Esophagus muscularis mucosa (tissue), 4 donors: ENCODE measurements around the gene SLC6A8. TPM values are rescaled to one million over a fixed set of nuclear protein-coding genes. Genes with fewer than 3 reads are reported as not detected.
A peak's percentile ranks its signal among the peaks of the same experiment; 100 is the strongest.

Experiments
- DNase-seq: peaks from one replicate; pipeline ENCODE4 v3.0.0-alpha.2; 2017; ENCODE audit errors: extremely low spot score
- H3K27ac ChIP-seq, 4 donors: fragments of 200-600 bp; sonication (generic); replicated peaks in 1 of 4; 1 replicate in 3 of 4; 2 replicates in 1 of 4; pipeline ENCODE4 v1.5.1; 2016 to 2019; ENCODE audit warnings: mild to moderate bottlenecking in 1 of 4
- H3K27me3 ChIP-seq, 4 donors: fragments of 200-600 bp; sonication (generic); one replicate each; pipeline versions ENCODE4 v1.5.1 to v1.6.0; 2016 to 2019
- H3K36me3 ChIP-seq, 4 donors: fragments of 200-600 bp; sonication (generic); one replicate each; pipeline ENCODE4 v1.5.1; 2016 to 2019
- H3K4me1 ChIP-seq, 4 donors: fragments of 200-600 bp; sonication (generic); one replicate each; pipeline ENCODE4 v1.5.1; 2016 to 2019
- H3K4me3 ChIP-seq, 4 donors: fragments of 200-600 bp; sonication (generic); 1 replicate in 2 of 4; 2 replicates in 2 of 4; pipeline ENCODE4 v1.5.1; 2016 to 2019; ENCODE audit warnings: mild to moderate bottlenecking in 4 of 4, moderate library complexity in 1 of 4
- H3K9me3 ChIP-seq, 4 donors: fragments of 200-600 bp; sonication (generic); 1 replicate in 3 of 4; 2 replicates in 1 of 4; pipeline ENCODE4 v1.5.1; 2016 to 2019
- CTCF ChIP-seq, 3 experiments: fragments of 200-600 bp in 2 of 3; fragments of 450-650 bp in 1 of 3; sonication (generic) in 2 of 3; IDR thresholded peaks; one replicate each; pipeline ENCODE4 v1.5.1; 2017 to 2019; ENCODE audit warnings: antibody characterized with exemption in 3 of 3, mild to moderate bottlenecking in 2 of 3, moderate library complexity in 1 of 3
- EP300 ChIP-seq: sonication (generic); formaldehyde crosslinking; IDR thresholded peaks from one replicate; pipeline ENCODE4 v1.6.1; 2017; ENCODE audit warnings: antibody characterized with exemption
- POLR2A ChIP-seq: fragments of 450-650 bp; IDR thresholded peaks from one replicate; pipeline ENCODE4 v1.6.1; 2017; ENCODE audit warnings: antibody characterized with exemption, moderate library complexity, mild to moderate bottlenecking, low read depth
- POLR2AphosphoS5 ChIP-seq, 2 donors: sonication (generic); formaldehyde crosslinking; IDR thresholded peaks; one replicate each; pipeline ENCODE4 v1.6.1; 2017; ENCODE audit warnings: antibody characterized with exemption in 2 of 2
- WGBS: methylation state at CpG from one replicate; pipeline ENCODE4 v1.1.5; 2018; 5-methylcytosine and 5-hydroxymethylcytosine counted together
- intact Hi-C: fragments of 100-400 bp; cut with DNase I; formaldehyde crosslinking; loops from one replicate; pipeline ENCODE4 v1.15.1; 2023
- total RNA-seq, 4 donors: library from RNA; depleted of rRNA; stranded (reverse); fragments of >200 nt; gene quantifications; one replicate each; pipeline versions ENCODE4 v1.1.0 to v1.2.1, GENCODE V29; 2016

SLC6A8 gene
- total RNA-seq, 4 donors from 2014 or later, result 41.7 to 62.3 (median 45.6) TPM

DNA sequence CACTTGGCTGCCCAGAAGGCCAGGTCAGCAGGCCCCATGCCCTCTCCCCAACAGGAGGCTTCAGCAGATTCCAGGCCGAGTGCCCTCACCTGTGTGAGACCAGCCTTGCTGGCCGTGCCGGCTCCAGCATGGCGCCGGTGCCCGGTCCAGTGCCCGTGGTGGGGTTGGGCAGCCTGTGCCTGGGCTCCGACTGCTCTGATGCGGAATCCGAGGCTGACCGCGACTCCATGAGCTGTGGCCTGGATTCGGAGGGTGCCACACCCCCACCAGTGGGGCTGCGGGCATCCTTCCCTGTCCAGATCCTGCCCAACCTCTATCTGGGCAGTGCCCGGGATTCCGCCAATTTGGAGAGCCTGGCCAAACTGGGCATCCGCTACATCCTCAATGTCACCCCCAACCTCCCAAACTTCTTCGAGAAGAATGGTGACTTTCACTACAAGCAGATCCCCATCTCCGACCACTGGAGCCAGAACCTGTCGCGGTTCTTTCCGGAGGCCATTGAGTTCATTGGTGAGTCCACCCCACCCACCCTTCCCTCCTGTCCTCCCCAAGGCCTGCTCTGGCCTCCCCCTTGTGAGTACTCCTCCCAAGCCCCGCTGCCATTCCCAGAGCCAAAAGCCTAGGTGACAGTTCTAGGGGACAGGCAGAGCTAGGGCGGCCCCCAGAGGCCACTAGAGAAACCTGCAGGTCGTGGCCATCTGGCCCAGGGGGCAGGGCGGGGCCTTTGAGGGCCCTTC is 38.4 kb upstream of the SLC6A8 start:
- 90% methylated on average over 16 of the region's 26 CpGs for WGBS
- peaks cover 0 to 21% (median 0%) of the 10 kb centered on the region in 4 donors for H3K9me3 ChIP-seq
- H3K36me3 ChIP-seq, result no peaks in the 10 kb centered on the region
- no peak for TF ChIP-seq POLR2AphosphoS5 (IDR thresholded peaks at IDR 0.05)
- peak in 1 of 3 experiments; percentile 14 for TF ChIP-seq CTCF (IDR thresholded peaks at IDR 0.05)
- TF ChIP-seq EP300, result no peak
- TF ChIP-seq POLR2A, result no peak
- H3K27ac ChIP-seq, result no peak overlapping the region
- intact Hi-C loops, result no loop called here
- no peak for DNase-seq
- H3K27me3 ChIP-seq, result peaks cover 0 to 60% (median 21%) of the 10 kb centered on the region in 4 donors
- no peak overlapping the region for H3K4me3 ChIP-seq
- peaks cover 0 to 23% (median 19%) of the 10 kb centered on the region in 4 donors for H3K4me1 ChIP-seq

DNA sequence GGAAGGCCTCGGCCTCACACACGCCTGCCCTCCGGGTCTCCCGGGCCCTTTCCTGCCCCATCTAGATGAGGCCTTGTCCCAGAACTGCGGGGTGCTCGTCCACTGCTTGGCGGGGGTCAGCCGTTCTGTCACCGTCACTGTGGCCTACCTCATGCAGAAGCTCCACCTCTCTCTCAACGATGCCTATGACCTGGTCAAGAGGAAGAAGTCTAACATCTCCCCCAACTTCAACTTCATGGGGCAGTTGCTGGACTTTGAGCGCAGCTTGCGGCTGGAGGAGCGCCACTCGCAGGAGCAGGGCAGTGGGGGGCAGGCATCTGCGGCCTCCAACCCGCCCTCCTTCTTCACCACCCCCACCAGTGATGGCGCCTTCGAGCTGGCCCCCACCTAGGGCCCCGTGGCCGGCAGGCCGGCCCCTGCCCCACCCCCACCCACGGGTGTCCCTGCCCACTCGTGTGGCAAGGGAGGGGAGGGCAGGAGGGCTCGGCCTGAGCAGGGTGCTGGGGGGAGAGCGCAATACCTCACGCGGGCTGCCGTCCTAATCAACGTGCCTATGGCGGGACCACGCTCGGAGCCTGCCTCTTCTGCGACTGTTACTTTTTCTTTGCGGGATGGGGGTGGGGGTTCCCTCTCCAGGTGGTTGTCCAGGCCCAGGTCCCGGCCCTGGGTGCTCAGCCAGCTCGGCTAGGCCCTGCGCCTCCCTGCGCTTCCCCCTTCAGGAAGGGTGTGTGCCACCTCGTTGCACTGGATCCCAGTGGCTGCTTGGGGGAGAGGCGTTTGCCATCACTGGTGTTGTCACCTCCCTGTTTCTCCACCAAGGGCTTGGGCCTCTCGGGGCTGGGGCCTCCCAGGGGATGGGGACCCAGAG is 37.6 kb upstream of the SLC6A8 start:
- Histone ChIP-seq H3K4me3 (no peak overlapping the region), H3K27ac (no peak overlapping the region), H3K27me3 (peaks cover 0 to 52% (median 14%) of the 10 kb centered on the region in 4 donors), H3K9me3 (peaks cover 0 to 25% (median 0%) of the 10 kb centered on the region in 4 donors), H3K36me3 (no peaks in the 10 kb centered on the region), H3K4me1 (peaks cover 0 to 18% (median 16%) of the 10 kb centered on the region in 4 donors)
- DNase-seq, result no peak
- WGBS, result 80% methylated on average over 18 of the region's 41 CpGs
- intact Hi-C loops, result no loop called here
- TF ChIP-seq EP300 (no peak), POLR2A (no peak), POLR2AphosphoS5 (IDR thresholded peaks at IDR 0.05) (no peak), CTCF (IDR thresholded peaks at IDR 0.05) (no peak)

DNA sequence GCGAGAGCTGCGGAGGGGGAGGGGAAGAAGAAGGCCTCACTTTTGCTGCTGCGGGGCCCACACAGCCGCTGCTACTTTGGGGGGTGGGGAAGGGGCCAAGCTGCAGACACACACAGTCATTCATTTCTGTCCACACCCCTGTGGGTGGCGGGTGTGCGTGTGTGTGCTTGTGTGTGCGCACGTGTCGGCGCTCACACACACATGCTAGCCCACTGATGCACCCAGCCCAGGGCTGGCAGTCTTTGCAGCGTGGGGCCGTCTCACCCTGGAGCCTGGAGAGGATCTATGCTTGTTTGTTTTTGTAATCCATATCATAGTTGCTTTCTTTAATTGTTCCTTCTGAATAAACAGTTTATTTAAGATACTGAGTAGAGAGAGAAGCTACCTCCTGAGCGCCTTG is 36.8 kb upstream of the SLC6A8 start:
- WGBS, result 85% methylated on average over 13 of the region's 13 CpGs
- no peak overlapping the region for H3K4me3 ChIP-seq
- H3K9me3 ChIP-seq, result peaks cover 0 to 25% (median 0%) of the 10 kb centered on the region in 4 donors
- intact Hi-C loops, result no loop called here
- TF ChIP-seq POLR2AphosphoS5 (IDR thresholded peaks at IDR 0.05), result no peak
- TF ChIP-seq POLR2A, result no peak
- no peak for TF ChIP-seq CTCF (IDR thresholded peaks at IDR 0.05)
- TF ChIP-seq EP300, result no peak
- H3K27ac ChIP-seq, result no peak overlapping the region
- no peak for DNase-seq
- H3K4me1 ChIP-seq, result peaks cover 0 to 18% (median 16%) of the 10 kb centered on the region in 4 donors
- no peaks in the 10 kb centered on the region for H3K36me3 ChIP-seq
- peaks cover 0 to 44% (median 14%) of the 10 kb centered on the region in 4 donors for H3K27me3 ChIP-seq

DNA sequence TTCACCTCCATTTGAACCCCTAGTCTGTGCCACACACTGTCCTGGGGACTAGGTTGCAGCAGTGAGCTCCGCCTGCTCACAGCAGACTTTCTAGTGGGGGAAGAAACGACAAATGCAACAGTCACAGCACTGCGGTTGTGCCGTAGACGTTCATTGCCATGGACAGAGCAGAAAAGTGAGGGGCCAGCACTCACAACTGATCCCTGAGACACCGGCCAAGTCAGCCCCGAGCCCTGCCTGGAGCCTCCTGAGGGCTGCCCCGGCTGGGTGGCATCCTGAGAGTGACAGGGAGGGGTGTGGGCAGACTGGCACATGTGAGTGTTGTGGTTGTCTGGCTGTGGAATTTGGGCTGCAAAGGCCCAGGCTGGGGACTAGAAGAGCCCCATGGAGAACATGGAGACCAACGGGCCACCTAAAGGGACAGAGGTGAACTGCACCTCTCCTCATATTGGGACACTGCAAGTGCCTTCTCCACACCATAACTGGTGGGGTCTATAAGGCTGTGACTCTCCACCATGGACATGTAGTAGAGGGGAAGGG is 36.1 kb upstream of the SLC6A8 start:
- Histone ChIP-seq H3K9me3 (peaks cover 0 to 25% (median 0%) of the 10 kb centered on the region in 4 donors), H3K4me1 (peaks cover 0 to 17% (median 14%) of the 10 kb centered on the region in 4 donors), H3K27ac (no peak overlapping the region), H3K4me3 (no peak overlapping the region), H3K27me3 (peaks cover 0 to 38% (median 13%) of the 10 kb centered on the region in 4 donors), H3K36me3 (no peaks in the 10 kb centered on the region)
- intact Hi-C loops, result no loop called here
- TF ChIP-seq POLR2AphosphoS5 (IDR thresholded peaks at IDR 0.05) (no peak), CTCF (IDR thresholded peaks at IDR 0.05) (peak in 1 of 3 experiments; percentile 10)
- DNase-seq, result no peak
- WGBS, result 79% methylated on average over 9 of the region's 9 CpGs
